Measurements from ENCODE around the gene SEMA3D.
"Not testable (repeated sequence)": the region's sequence is repeated elsewhere in the genome, so short reads cannot be mapped to it uniquely, and the experiment has no call there.

The SEMA3D gene

DNA sequence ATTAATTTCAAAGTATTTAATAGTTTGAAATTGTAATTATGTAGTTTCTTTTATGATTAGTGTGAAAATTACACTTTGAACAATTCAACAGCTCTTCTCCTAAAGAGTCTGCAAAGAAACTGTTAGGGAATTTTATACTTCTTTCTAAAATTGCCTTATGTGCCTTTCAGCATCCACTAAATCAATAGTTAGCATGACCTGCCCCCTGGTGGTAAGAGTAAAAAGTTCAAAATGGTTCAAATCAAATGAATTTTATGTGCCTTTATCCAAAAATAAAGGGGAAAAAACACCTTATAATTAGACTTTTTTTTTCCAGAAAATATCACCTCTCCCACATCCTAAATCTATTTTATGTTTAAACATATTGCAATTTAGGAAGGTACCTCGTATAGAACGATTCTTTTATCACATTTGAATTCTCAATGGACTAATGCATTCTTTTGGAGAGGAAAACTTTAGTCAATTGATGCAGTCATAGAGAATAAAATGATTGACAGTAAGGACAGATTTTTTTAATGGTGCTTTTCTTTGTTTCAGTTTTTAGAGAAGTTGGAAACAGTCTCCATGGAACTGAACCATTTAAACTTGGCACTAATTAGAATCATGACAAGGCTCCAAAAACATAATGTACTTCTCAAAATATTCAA lies 163.7 kb downstream of the SEMA3D start:
- DNase-seq: no peak

DNA sequence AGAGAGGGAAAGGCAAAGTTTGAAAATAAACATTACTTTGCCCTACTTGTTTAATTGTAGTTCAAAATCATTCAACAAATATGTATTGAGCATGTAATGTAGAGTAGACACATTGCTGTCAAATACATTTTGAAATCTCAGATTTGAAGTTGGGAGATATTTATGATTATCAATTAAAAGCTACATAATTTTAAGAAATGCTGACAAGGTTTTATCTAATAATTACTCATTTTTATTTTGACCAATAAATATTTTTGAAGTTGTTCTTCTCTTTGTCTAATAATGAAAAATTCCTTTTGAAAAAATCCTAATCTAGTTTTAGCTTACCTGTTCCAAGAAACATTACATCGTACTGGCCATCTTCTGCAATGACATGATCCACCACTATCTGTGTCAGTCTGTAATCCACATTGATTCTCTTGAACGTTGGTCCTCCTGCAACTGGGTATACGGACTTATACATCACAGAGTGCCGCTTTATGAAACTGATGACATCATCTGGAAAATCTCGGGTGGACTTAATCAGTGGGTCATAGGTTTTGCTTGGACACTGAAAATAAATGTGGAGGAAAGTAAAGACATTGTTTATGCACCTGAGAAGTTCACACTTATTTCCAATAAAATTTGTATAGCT lies 164.7 kb downstream of the SEMA3D start:
- no peak for DNase-seq

DNA sequence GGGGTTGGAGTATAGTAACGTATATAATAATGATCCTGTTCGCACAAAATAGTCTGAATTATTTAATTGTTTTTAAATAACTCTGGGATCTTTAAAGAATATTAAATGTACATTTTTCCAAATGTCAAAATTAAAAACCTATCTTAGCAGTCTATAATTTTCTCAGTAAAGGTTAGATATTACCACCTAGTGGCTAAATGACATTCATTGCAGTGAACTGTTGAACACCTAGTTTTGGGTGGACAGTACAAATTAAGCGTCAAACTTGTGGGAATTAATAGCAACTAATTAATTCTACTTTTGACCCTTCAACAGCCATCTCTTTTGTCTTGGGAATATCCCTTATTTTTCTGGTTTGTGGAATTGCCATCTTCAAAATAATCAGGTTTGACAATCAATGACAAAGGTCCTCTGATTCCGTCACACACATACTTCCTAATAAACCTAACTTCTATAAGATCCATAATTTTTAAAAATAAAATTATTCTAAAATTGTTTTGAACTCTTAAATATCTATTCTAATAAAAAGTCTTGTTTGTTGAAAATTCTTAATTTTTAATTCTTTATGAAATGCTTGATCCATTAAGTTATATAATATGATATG lies 165.7 kb downstream of the SEMA3D start:
- no peak for DNase-seq

DNA sequence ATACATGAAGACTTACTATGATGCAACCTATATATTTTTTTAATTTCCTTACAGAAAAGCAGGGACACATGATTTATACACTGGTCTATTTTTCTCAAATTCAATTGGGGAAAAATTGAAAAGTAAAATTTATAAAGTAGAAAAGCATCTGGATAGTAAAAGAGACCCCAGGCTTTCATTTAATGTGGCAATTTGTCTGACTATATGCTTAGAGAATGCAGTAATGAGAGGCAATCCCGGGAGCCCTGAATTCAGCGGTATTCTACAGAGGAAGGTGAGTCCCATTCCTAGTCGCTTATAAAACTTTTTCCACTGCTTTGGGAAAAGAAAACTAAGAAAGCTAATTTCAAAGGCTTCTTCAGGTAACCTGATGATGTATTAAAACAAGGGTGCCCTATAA lies 167.1 kb downstream of the SEMA3D start:
- no peak for DNase-seq

DNA sequence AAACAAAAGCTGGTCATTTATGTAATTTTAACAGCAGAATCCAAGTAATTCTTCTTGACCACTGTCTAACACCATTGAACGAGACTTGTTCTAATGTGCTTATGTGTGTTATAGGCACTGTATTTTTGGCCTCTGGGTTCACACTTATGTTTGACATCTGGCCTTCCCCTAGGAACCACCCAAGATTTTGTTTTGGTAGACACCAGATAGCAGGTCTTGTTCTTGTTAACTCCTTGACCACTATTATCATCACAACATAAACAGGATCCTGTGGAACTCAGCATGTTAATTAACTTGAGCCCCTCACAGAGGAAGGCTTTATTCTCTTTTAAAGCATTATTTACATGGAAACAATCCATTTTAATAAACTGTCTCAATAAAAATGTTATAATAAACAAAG lies 167.7 kb downstream of the SEMA3D start:
- DNase-seq: no peak

DNA sequence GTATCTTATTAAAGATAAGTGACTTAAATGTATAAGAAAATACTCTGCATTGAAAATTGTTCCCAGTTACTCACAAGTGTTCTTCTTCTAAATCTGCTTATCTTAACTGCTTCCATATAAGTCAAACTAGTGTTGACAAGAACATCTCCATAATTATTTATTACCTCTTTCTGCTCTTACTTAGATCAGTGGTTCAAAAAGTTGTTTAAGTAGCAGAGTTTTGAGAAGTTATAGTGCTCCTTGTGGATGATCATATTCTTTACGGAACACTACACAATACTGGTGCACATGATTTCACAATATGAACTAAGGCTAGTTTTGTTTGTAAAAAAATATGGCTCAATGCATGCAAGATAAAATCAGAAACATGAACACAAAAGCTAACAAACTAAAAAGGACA lies 168.4 kb downstream of the SEMA3D start:
- no peak for DNase-seq

DNA sequence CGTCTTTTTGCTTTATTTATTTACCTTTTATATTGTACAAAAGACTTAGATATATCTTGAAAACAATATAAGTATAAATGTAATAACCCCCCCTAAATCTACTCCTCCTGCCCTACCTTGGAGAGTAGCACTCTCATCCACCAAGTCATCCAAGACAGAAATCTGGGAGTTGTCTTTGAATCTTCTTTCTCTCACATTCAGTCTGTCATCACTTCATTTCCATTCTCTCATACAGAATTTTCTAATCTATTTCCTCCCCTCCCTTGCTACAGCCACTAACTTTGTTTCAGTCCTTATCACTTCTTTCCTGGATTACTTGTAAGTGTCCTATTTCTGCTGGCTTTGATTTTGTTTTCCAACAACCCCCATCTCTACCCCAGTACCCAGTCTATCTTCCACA lies 170.6 kb downstream of the SEMA3D start:
- no peak for DNase-seq

DNA sequence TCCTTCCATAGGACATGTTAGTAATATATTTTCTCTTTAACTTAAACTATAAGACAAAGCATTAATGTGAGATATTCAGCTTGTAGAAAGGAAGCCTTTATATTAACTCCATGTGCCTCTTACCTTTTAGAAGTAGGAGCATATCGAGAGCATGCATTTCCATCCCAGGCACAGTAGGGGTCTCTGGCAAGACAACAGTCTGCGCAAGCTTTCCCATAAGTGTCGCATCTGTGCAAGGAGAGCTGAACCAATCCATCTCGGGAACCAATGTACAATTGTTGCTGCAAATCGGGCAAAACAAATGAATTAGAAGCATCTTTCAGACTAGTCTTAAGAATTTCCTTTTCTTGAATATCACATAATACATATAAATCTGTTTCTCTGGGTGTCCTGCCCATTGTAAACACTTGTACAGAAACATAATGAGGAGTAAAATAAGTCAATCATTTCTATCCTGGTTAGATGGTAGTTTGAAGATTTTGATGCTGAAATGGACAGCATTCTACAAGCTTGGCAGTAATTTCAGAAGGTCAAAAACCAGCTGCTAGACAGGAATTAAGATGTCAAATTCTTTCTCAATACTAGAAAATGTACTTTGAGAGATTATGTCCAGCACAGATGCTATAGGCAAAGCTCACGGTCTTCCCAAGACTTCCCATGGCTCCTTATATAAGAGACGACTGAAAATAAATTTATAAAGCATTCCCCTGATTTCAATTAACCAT lies 171.8 kb downstream of the SEMA3D start:
- DNase-seq: no peak

DNA sequence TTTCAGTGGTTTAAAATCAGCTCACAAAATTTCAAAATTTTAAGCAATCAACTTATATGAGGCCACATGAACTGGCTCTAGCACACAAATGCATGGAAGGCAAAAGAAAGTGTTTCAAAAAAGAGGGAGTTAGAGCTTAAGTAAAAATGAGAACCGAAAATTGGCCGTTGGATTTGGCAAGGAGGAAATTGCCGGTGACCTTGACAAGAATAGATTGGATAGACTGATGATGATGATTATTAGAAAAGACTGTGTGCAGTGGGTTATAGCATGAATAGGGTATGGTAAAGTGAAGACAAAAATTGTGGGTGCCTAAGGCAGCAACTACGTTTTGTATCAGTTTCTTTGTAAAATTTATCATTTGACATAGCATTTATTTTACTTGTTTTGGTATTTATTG lies 175.7 kb downstream of the SEMA3D start:
- DNase-seq: no peak

DNA sequence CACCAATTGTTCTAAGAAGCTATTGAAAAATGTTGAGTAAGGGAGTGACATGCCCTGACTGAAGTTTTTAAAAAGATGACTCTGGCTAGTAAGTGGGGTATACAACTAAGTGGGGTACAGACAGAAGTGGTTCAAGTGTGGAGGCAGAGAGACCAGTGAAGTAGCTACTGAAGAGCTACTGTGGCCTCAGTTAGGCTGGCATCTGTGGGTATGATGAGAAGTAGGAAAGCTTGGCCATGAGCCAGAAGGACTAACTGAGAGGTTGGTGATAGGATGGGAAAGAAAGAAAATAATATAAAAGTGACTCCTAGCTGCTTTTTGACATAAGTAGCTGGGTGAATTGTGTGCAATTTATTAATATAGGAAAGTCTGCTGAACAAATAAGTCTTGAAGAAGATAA lies 176.6 kb downstream of the SEMA3D start:
- no peak for DNase-seq

DNA sequence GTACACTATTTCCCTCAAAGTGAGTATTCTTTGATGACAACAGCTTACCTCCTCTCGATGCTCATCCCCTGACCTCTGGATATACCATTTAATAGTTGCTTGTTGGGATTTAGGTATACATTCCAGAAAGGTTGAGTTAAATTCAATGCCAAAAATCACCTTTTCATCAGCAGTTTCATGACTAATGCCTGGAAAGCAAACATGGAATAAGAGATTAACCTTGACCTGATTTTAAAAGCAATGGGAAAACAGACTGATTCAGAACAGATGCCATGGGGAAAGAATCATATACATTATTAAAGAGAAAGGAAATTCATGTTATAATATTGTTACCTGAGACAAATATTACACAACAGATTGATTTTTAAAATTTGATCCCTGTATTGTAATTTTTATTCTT lies 180.1 kb downstream of the SEMA3D start:
- DNase-seq: no peak

DNA sequence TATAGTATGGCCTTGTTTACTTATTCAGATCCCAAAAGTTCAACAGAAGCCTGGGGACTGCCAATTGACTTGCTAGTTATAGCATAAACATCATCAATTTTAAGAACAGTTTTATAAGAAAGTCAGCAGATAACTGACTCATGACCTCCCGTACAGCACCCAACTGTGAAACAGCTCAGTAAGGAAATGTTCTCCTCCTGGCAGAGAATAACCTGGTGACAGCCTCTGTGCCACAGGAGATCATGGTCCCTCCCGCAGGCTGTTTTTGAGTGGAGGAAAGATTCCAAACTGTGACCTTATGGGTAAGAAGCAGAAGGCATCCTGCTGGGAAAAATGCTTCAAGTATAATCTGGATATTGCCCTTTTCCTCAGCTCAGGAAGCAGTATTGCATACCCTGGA lies 182.5 kb downstream of the SEMA3D start:
- DNase-seq: no peak

DNA sequence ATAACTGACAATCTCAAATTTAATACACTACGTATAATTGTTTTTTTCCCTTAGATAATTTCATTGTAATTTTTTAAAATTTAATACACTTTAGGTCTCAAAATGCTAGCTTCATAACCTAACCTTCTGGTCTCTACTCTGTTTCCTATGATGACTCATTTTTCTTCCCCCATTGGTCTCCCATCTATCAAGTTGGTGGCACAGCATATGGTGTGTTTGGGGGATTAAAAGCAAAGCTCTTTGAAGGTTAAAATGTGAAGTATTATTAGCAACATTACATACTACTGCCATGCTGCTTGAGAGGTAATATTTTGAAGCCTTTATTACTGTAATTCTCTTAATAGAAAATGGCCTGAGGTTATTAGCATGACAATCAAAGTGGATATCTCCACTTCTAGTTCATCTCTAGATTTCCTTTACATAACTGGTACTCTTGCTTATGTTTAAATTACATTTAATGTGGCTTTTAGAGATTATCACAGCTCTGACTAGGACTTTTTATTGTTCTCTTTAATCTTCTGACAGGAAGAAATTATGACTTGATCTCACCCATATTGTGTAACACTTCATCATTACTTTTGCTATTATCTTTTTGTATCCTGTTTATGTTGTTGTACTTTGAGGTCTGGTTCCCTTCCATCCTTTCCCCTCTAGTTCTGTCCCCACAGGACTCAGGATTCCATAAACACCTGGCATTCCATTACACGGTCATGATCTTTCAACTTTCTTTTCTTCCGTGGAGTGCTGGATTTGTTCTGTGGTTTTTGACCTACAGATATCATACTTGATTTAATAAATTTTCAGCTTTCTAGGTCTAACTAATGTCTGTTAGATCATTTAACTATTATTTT lies 185.1 kb downstream of the SEMA3D start:
- DNase-seq: no peak

DNA sequence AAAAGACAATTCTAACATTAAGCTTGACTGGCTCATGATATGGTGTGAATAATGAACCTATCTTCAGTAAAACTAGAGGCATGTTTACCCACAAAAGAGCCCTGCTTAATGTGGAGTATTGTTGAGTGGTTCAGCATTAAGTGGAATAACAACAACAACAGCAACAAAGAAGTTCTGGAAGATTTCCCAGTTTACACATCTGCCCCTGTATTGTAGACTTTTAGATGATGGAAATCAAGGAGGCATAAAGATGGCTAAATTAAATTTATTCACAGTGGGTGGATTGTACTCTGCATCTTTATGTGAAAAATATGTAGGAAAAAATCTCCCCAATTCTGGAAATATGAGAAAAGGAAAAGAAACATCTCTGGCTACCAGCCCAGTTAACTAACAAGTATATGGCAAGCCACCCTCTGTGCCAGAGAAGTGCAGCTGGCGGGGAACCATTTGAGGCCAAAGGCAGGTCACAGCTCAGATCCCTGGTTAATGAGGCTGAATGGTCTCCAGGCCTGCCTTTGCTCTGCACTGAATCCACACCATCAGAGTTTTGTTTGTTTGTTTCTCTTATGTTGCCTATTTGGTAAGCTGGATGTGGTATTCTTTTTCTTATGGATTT lies 186.0 kb downstream of the SEMA3D start:
- no peak for DNase-seq

DNA sequence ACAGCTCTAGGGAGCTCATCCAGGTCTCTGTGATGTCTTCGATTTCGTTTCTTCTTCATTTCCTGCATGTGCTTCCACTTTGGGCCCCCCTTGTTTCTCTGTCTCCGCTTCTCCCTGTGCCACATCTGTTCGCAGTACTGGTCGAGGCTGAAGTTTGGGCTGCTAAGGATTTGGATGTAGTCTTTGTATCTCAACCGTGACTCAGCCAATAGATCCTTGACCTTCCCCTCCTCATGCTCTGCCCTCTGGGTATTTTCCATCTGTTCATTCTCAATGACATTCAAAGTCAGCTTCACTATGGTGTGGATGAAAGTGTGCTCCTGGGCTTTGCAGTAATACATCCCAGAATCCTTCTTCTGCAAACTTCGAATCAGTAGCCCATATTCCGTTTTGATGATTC lies 187.4 kb downstream of the SEMA3D start:
- DNase-seq: no peak

DNA sequence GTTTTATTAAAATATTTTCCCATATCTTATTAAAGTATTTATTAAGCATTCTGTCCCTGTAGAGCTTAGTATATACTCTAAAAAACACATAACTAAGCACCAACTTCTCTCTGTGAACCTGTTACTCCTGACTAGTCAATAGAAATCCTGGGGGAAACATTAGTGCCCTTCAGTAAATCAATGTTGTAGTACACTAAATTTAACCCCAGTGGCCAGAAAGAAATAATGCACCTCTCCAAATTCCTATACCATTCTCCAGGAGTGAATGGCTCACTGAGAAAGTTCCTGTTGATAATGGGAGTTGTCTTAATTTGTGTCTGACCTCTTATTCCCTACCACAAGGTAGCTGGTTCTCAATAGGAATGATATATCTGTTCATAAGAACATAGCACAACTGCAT lies 188.2 kb downstream of the SEMA3D start:
- no peak for DNase-seq

DNA sequence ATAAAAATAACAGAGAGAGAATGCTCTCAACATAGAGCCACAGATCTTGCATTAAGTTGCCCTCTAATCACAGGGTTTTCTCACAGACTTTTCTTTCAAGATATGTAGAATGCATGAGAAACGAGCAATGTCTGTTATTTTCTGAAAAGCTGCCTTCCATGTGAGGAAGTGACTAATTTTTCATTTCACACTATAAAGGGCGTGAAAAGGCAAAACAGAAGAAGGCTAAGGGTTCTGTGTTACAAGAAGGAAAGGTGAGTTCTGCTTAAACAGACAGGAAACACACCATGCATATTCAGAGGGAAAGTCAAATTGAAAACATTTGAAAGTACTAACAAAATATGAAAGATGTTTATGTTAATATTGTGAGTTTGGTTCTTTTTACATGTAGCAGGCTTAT lies 189.2 kb downstream of the SEMA3D start:
- no peak for DNase-seq

DNA sequence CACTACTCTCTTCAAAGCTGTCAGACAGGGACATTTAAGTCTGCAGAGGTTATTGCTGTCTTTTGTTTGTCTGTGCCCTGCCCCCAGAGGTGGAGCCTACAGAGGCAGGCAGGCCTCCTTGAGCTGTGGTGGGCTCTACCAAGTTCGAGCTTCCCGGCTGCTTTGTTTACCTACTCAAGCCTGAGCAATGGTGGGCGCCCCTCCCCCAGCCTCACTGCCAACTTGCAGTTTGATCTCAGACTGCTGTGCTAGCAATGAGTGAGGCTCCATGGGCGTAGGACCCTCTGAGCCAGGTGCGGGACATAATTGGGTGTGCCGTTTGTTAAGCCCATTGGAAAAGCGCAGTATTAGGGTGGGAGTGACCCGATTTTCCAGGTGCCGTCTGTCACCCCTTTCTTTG lies 193.9 kb downstream of the SEMA3D start:
- not testable (repeated sequence) for DNase-seq

DNA sequence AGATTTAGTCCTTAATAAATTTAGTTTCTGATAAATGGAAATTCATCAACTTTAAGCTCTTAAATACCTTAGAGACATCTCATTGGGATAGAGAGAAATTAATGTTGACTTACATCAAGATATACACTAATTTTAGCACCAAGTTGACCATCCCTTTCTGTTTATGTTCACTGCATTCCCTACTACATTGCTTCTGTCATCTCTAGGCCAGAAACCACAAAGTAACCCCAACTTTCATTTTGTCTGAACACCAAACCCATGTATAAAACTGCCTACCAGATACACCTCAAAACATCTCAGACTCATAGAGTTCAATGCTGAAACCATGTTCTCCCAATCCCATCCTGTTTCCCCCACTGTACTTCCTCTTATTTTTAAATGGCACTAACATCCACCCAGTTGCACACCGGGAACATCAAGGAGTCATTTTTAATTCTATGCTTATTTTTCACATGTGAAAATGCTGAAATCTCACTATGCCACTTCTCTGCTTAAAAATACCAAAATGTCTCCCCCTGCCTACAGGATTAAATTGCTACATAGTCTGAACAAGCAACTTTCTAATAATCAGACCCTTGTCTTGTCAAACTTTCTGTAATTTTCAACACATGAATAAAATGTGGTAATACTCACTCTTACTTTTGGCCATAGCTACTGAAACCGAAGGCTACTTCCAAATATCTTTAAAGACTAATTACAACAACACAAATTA lies 201.6 kb downstream of the SEMA3D start:
- DNase-seq: no peak

DNA sequence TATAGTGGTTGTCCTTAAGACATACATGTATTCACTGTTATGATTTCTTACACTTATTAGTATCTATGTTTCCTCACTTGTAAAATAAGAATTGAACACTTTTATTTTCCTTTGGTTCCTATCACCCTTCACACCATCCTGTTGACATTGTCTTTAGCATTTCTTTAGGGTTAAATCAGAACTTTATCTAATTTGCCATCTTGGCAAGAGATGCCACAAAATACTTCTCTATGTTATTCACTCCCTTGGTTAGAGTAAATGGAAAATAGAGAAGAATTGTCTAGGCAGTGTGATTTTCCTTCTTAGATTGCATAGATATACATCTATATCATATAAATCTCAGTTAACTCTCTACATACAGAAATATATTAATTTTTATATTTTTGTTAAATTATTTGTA lies 204.7 kb downstream of the SEMA3D start:
- DNase-seq: no peak

DNA sequence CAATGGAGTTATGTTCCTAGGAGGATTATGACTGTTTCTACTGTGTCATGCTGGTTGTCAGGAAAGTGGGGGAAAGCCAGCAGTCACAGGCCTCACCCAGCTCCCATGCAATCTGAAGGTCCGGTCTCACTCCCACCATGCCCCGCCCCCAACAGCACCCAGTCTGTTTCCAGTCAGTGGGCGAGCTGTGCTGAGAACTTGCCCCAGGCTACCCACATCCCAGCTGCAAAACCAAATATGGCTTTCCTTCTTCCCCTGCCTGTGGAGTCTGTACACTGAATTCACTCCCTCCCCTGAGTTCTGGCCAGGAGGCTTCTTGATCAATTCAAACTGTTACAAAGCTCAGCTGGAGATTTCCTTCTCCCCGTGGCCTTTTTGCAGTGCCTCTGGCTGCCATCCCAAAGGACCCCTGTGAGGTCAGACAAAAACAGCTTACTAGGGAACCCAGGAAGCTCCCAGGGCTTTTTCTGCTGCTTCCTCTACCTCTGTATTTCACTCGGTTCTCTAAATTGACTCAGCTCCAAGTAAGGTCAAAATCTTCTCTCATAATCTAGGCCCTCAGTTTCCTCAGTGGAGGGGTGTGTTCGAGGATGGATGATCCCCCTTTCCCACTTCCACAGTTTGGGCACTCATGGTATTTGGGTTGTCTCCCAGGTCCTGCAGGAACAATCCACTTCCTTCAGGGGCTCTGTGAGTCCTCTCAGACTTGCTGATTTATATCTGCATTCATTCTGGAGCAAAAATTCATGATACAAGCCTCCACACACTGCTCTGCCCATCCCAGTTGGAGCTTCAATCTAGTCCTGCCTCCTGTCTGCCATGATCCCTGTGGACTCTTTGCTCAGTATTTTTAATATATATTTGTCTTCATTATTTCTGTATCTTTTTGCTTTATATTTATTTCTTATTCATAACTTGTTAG lies 205.5 kb downstream of the SEMA3D start:
- no peak for DNase-seq
